Choroid plexus epithelial cell (primary cell): ENCODE data around the gene PARD3.

Source experiments
- DNase-seq: peaks from one replicate; pipeline ENCODE4 v3.0.0-alpha.2; 2010; ENCODE audit warnings: low read depth
- H3K4me3 ChIP-seq: 2 replicates; pipeline ENCODE4 v1.5.1; 2011; ENCODE audit warnings: low read depth, mild to moderate bottlenecking, control low read depth, low read length, moderate library complexity
- CTCF ChIP-seq: conservative IDR thresholded peaks from 2 replicates; pipeline ENCODE4 v1.5.1; 2011; ENCODE audit warnings: low read depth, mild to moderate bottlenecking, control low read depth, inconsistent platforms, low read length, moderate library complexity

Gene PARD3

GRCh38 chr10:34389801-34390200, 425.3 kb downstream of the PARD3 start:
- H3K4me3 ChIP-seq = no peak overlapping the region
- TF ChIP-seq CTCF = no peak
- DNase-seq = no peak

- no peak for DNase-seq
- H3K4me3 ChIP-seq = no peak overlapping the region
- TF ChIP-seq CTCF = no peak
Observed at GRCh38 chr10:34386921-34387320, 428.2 kb downstream of the PARD3 start.

GRCh38 chr10:34384372-34384771, 430.7 kb downstream of the PARD3 start:
- H3K4me3 ChIP-seq = no peak overlapping the region
- no peak for TF ChIP-seq CTCF
- DNase-seq = no peak

- no peak for TF ChIP-seq CTCF
- no peak overlapping the region for H3K4me3 ChIP-seq
- no peak for DNase-seq
Observed at GRCh38 chr10:34382626-34383025, 432.5 kb downstream of the PARD3 start.

GRCh38 chr10:34380856-34381255, 434.2 kb downstream of the PARD3 start:
- no peak for DNase-seq
- TF ChIP-seq CTCF = no peak
- H3K4me3 ChIP-seq = no peak overlapping the region

- no peak for TF ChIP-seq CTCF
- no peak for DNase-seq
- H3K4me3 ChIP-seq = no peak overlapping the region
Observed at GRCh38 chr10:34378297-34378696, 436.8 kb downstream of the PARD3 start.

- DNase-seq = no peak
- TF ChIP-seq CTCF = no peak
- no peak overlapping the region for H3K4me3 ChIP-seq
Observed at GRCh38 chr10:34377833-34378232, 437.3 kb downstream of the PARD3 start.
